Coronary artery (tissue), 2 donors: ENCODE results near the gene FAM228A.

Experiments used
- DNase-seq: peaks from one replicate; pipeline ENCODE4 v3.0.0-alpha.2; 2017; ENCODE audit warnings: low spot score
- H3K27ac ChIP-seq, 2 donors: fragments of 200-600 bp; sonication (generic); one replicate each; pipeline ENCODE4 v1.5.1; 2016 to 2019
- H3K4me3 ChIP-seq: fragments of 200-600 bp; sonication (generic); 2 replicates; pipeline ENCODE4 v1.5.1; 2016; ENCODE audit warnings: mild to moderate bottlenecking, moderate library complexity
- TF ChIP-seq, protein P1 (sequence below): fragments of 200-600 bp; sonication (generic); IDR thresholded peaks from one replicate; pipeline ENCODE4 v1.5.1; 2019; ENCODE audit warnings: antibody characterized with exemption

Gene FAM228A

DNA sequence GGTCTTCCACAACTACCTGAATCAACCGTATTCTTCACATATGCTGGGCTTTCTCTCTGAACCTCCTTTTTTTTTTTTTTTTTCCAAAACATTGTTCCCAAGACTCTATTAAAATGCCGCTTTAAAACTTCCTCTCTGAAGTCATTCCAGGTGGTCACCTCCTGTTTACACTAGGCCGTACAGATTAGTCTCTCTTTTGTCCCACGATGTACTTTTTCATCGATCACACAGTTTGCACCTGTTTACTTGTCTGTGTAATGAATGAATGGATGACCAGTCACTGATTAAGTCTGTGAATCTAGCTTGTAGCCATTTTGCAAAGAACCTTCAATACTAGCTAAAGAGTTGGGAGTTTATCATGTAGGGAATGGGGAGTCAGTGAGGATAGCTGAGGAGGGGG, 16.7 kb upstream of the FAM228A start:
- Histone ChIP-seq H3K27ac (no peak overlapping the region), H3K4me3 (no peak overlapping the region)
- no peak for DNase-seq
- TF ChIP-seq, protein P1, sequence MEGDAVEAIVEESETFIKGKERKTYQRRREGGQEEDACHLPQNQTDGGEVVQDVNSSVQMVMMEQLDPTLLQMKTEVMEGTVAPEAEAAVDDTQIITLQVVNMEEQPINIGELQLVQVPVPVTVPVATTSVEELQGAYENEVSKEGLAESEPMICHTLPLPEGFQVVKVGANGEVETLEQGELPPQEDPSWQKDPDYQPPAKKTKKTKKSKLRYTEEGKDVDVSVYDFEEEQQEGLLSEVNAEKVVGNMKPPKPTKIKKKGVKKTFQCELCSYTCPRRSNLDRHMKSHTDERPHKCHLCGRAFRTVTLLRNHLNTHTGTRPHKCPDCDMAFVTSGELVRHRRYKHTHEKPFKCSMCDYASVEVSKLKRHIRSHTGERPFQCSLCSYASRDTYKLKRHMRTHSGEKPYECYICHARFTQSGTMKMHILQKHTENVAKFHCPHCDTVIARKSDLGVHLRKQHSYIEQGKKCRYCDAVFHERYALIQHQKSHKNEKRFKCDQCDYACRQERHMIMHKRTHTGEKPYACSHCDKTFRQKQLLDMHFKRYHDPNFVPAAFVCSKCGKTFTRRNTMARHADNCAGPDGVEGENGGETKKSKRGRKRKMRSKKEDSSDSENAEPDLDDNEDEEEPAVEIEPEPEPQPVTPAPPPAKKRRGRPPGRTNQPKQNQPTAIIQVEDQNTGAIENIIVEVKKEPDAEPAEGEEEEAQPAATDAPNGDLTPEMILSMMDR: no peak

DNA sequence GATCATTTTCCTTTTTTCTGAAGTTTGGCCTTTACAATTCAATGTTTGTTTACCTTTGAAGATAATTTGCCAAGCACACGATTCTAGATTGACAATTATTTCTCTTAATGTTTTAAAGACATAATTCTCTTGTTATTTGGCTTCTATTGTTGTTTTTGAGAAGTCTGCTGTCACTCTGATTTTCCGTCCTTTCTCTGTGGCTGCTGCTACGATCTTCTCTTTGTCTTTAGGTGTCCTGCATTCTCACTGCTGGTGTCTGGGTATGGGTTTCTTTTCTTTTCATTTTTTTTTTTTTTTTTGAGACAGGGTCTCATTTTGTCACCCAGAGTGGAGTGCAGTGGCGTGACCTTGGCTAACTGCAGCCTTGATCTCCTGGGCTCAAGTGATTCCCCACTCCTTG, 15.1 kb upstream of the FAM228A start:
- Histone ChIP-seq H3K27ac (no peak overlapping the region), H3K4me3 (no peak overlapping the region)
- TF ChIP-seq, protein P1: no peak
- DNase-seq: no peak

DNA sequence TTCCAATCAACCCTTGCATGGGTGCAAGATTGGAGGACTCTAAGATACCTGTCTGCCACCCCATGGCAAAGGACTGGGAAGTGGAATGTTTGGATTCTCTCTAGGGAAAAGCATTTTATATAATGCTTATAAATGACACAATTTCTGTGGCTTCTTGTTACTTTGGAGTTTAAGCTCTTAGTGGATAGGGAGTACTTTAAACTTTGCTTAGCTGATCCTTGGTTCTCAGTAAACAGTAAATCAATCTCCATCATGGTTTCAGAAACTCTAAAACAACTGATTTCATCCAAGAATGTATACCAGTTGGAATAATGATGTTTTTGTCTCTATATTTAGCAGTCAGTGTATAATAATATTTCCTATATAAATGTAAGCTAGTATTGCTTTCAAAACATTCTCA, 14.1 kb upstream of the FAM228A start:
- no peak for DNase-seq
- TF ChIP-seq, protein P1: no peak
- H3K4me3 ChIP-seq: no peak overlapping the region
- H3K27ac ChIP-seq: no peak overlapping the region

DNA sequence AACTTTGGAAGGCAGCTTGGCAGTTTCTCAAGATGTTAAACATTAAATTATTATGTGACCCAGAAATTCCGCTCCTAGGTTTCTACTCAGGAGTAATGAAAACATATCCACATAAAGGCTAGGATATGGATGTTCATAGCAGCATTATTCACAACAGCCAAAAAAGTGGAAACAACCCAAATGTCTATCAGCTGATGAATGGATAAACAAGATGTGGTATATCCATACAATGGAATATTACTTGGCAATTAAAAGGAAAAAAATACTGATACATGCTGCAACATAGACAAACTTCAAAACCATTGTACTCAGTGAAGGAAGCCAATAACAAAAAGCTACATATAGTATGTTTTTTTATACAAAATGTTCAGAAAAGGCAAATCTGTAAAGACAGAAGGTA, 12.4 kb upstream of the FAM228A start:
- no peak overlapping the region for H3K4me3 ChIP-seq
- no peak overlapping the region for H3K27ac ChIP-seq
- TF ChIP-seq, protein P1: no peak
- no peak for DNase-seq

DNA sequence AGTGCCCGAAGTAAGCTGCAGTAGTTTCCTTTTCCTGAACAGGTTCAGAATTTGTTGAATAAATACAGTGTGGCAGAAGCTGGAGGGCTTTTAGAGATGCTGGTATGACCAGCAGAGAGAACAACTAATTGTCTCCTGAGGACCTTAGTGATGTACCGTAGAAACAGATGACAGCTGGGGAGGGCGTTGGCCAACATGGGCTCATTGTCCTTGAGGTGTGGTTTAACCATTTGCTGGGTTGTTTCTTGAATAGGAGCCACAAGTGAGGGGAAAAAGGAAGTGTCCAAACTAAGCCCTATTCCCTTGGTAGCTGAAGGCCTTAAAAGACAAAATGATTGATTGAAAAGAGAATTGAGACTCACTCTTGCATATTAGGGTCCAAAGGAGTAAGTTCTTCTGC, 11.7 kb upstream of the FAM228A start:
- Histone ChIP-seq H3K4me3 (no peak overlapping the region), H3K27ac (no peak overlapping the region)
- TF ChIP-seq, protein P1: no peak
- no peak for DNase-seq

DNA sequence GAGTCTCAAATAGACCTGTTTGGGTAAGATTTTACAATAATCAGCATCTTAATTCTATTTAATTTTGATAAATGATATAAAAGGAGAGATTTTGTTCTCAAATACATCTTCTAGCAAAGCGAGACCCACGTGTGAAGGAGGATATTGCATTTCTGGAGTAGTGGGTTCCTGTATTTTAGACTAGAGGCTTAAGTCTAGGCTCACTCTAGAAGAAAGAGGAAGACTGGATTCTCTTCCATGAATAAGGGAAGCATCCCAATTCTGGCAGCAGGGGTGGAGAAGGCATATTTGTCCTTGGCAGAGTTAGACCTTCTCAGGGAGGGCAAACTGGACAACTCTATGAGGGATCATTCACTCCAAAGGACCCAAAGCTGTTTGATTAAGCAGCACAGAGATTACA, 11.3 kb upstream of the FAM228A start:
- Histone ChIP-seq H3K4me3 (no peak overlapping the region), H3K27ac (no peak overlapping the region)
- no peak for DNase-seq
- TF ChIP-seq, protein P1: no peak

DNA sequence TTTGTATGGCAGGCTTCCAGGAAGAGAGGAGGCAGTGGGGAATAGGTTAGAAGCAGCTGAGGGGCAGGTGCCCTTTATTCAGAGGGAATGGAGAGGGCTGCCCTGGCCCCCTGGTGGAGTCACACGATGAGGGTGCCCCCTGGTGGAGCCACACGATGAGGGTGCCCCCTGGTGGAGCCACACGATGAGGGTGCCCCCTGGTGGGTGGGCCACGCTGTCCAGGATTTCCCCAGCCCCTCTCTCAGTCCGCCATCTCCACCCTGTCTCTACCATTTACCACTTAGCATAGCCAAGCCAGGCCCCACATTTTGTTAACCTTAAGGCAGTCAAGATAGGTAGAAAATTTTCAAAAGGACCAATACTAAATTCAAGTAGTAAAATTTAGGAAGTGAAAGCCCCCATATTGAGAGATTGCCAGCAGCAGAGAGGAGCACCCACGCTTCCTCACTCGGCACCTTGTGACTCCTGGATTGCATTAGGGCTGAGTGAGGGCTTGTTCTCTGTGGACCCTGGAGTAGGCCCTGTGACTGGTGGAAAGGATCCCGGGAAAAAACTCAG, 10.4 kb upstream of the FAM228A start:
- TF ChIP-seq, protein P1: peak; percentile 27
- no peak for DNase-seq
- Histone ChIP-seq H3K4me3 (no peak overlapping the region), H3K27ac (no peak overlapping the region)
